Fibroblast of mammary gland (primary cell): Measurements from ENCODE around the gene SF3A1.

Experiments used
- DNase-seq: peaks from one replicate; pipeline ENCODE4 v3.0.0-alpha.2; 2010; ENCODE audit warnings: low read depth
- H3K4me3 ChIP-seq: 2 replicates; pipeline ENCODE4 v1.5.1; 2011; ENCODE audit warnings: low read depth, mild to moderate bottlenecking, low read length, moderate library complexity; ENCODE audit not compliant: control insufficient read depth
- CTCF ChIP-seq: conservative IDR thresholded peaks from 2 replicates; pipeline ENCODE4 v1.5.1; 2011; ENCODE audit warnings: low read depth, low read length, inconsistent platforms; ENCODE audit not compliant: control insufficient read depth, insufficient read depth

Gene SF3A1

GRCh38 chr22:30371981-30372380, 15.3 kb upstream of the SF3A1 start:
- no peak overlapping the region for H3K4me3 ChIP-seq
- no peak for TF ChIP-seq CTCF
- DNase-seq, result no peak

DNA sequence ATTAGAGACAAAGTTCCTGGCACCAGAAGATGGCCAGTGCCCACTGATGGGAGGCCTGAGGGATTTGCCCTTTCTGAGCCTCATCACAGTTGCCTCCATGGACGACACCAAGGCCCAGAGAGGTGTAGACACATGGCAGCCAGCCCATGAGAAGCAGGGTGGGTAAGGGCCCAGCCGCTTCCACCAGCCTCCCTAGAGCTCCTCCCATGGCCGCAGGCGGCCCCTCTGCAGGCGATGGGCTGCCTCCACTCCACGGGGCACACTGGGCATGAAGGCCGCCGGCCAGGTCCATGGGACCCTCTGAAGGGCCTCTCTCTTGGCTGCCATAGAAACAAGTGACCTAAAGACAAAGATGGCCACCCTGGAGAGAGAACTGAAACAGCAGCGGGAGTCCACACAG, 14.6 kb upstream of the SF3A1 start:
- DNase-seq, result no peak
- no peak for TF ChIP-seq CTCF
- no peak overlapping the region for H3K4me3 ChIP-seq

- no peak for TF ChIP-seq CTCF
- no peak overlapping the region for H3K4me3 ChIP-seq
- no peak for DNase-seq
Measured at GRCh38 chr22:30370641-30371230, 14.0 kb upstream of the SF3A1 start.

GRCh38 chr22:30368420-30368819, 11.7 kb upstream of the SF3A1 start:
- H3K4me3 ChIP-seq, result no peak overlapping the region
- DNase-seq, result no peak
- no peak for TF ChIP-seq CTCF

- no peak for DNase-seq
- no peak overlapping the region for H3K4me3 ChIP-seq
- no peak for TF ChIP-seq CTCF
Measured at GRCh38 chr22:30365891-30366290, 9.2 kb upstream of the SF3A1 start.

- no peak overlapping the region for H3K4me3 ChIP-seq
- DNase-seq, result no peak
- no peak for TF ChIP-seq CTCF
Measured at GRCh38 chr22:30362651-30363281, 6.1 kb upstream of the SF3A1 start.

GRCh38 chr22:30361916-30362650, 5.4 kb upstream of the SF3A1 start:
- H3K4me3 ChIP-seq, result no peak overlapping the region
- no peak for DNase-seq
- no peak for TF ChIP-seq CTCF
